GM21381 (cell line): ENCODE data around the gene FAM83C.

Experiments used
- ATAC-seq: cut with Tn5 transposase; IDR thresholded peaks from one replicate; pipeline ENCODE4 v1.9.1; 2021; ENCODE audit warnings: mild to moderate bottlenecking, moderate library complexity; ENCODE audit not compliant: unreplicated experiment

The FAM83C gene

GRCh38 chr20:35291654-35292503, at the start of gene FAM83C:
Gene FAM83C (minus strand): TSS chr20:35292425. CDS start chr20:35292304, 121 bp downstream.
- ATAC-seq: no peak

- no peak for ATAC-seq
Measured at GRCh38 chr20:35341366-35342028, 49.3 kb upstream of the FAM83C start.

- no peak for ATAC-seq
Measured at GRCh38 chr20:35340436-35340835, 48.2 kb upstream of the FAM83C start.

GRCh38 chr20:35339636-35340035, 47.4 kb upstream of the FAM83C start:
- ATAC-seq: no peak

- no peak for ATAC-seq
Measured at GRCh38 chr20:35339007-35339406, 46.8 kb upstream of the FAM83C start.

- no peak for ATAC-seq
Measured at GRCh38 chr20:35334311-35335101, 42.3 kb upstream of the FAM83C start.

GRCh38 chr20:35333606-35334005, 41.4 kb upstream of the FAM83C start:
- no peak for ATAC-seq

GRCh38 chr20:35332540-35333200, 40.4 kb upstream of the FAM83C start:
- no peak for ATAC-seq

- ATAC-seq: no peak
Measured at GRCh38 chr20:35329435-35330139, 37.4 kb upstream of the FAM83C start.

- ATAC-seq: no peak
Measured at GRCh38 chr20:35328689-35329088, 36.5 kb upstream of the FAM83C start.

GRCh38 chr20:35328095-35328685, 36.0 kb upstream of the FAM83C start:
- no peak for ATAC-seq

- no peak for ATAC-seq
Measured at GRCh38 chr20:35327074-35327976, 35.1 kb upstream of the FAM83C start.

GRCh38 chr20:35326740-35327073, 34.5 kb upstream of the FAM83C start:
- no peak for ATAC-seq

GRCh38 chr20:35326021-35326739, 34.0 kb upstream of the FAM83C start:
- no peak for ATAC-seq

- ATAC-seq: no peak
Measured at GRCh38 chr20:35325401-35325800, 33.2 kb upstream of the FAM83C start.

- no peak for ATAC-seq
Measured at GRCh38 chr20:35320396-35321126, 28.3 kb upstream of the FAM83C start.

GRCh38 chr20:35319871-35320197, 27.6 kb upstream of the FAM83C start:
- ATAC-seq: no peak
